ENCODE results near the gene FOXI2.

FOXI2 gene

DNA sequence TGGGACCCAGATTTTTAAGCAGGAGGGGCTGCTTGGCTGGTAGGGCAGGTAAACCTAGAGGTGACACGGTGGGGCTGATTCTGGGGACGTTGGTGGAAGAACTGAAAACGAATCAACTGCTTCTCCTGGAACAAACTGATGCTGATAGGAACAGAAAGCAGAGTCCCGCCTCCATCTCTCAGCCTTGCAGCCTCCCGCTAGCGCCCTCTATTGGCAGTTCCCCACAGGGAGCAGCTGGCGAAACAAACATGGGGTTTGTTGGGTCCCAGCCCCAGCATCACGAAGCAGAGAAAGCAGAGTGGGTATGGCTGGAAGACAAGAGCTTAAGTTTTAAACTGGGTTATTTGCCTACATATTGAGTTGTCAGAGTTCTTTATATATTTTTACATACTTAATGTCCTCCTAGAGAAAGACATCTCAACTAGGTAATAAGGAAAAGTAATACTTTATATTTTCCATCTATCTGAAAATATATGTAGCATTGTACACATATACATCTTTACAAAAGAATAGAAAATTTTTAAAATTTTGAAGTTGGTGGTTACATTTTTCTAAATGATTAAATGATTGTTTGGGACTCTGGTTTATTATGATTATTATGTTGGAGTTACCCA, 42.3 kb upstream of the FOXI2 start:
- H3K4me1 ChIP-seq (ENCODE audit: insufficient read depth, low read length, severe bottlenecking), result no peaks in the 10 kb centered on the region
- no peak overlapping the region for H3K9ac ChIP-seq (ENCODE audit: low read length)
- TF ChIP-seq, protein P1, sequence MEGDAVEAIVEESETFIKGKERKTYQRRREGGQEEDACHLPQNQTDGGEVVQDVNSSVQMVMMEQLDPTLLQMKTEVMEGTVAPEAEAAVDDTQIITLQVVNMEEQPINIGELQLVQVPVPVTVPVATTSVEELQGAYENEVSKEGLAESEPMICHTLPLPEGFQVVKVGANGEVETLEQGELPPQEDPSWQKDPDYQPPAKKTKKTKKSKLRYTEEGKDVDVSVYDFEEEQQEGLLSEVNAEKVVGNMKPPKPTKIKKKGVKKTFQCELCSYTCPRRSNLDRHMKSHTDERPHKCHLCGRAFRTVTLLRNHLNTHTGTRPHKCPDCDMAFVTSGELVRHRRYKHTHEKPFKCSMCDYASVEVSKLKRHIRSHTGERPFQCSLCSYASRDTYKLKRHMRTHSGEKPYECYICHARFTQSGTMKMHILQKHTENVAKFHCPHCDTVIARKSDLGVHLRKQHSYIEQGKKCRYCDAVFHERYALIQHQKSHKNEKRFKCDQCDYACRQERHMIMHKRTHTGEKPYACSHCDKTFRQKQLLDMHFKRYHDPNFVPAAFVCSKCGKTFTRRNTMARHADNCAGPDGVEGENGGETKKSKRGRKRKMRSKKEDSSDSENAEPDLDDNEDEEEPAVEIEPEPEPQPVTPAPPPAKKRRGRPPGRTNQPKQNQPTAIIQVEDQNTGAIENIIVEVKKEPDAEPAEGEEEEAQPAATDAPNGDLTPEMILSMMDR (IDR thresholded peaks at IDR 0.05; ENCODE audit: low read length), result peak; percentile 71
- TF ChIP-seq EZH2 (IDR thresholded peaks at IDR 0.05; ENCODE audit: borderline replicate concordance, low read length), result no peak
- H2AFZ ChIP-seq (ENCODE audit: low read length), result no peak overlapping the region
- H3K4me2 ChIP-seq (ENCODE audit: low read length), result no peak overlapping the region
- H3K9me2 ChIP-seq (ENCODE audit: low read depth, low read length), result no peaks in the 10 kb centered on the region
- no peaks in the 10 kb centered on the region for H4K20me1 ChIP-seq (ENCODE audit: insufficient read depth, low read length)
- H3K79me2 ChIP-seq (ENCODE audit: insufficient read depth, low read length), result no peaks in the 10 kb centered on the region
- H3K36me3 ChIP-seq (ENCODE audit: insufficient read depth, low read length), result no peaks in the 10 kb centered on the region
- no peaks in the 10 kb centered on the region for H3F3A ChIP-seq (ENCODE audit: insufficient read depth, low read length)
- no peaks in the 10 kb centered on the region for H3K9me3 ChIP-seq (ENCODE audit: low read length)
- no peaks in the 10 kb centered on the region for H3K27me3 ChIP-seq (ENCODE audit: insufficient read depth, low read length)
- H3K27ac ChIP-seq (ENCODE audit: low read depth, low read length, poor library complexity, severe bottlenecking), result no peak overlapping the region
- no peak overlapping the region for H3K4me3 ChIP-seq (ENCODE audit: low read depth, low read length, poor library complexity, severe bottlenecking)

DNA sequence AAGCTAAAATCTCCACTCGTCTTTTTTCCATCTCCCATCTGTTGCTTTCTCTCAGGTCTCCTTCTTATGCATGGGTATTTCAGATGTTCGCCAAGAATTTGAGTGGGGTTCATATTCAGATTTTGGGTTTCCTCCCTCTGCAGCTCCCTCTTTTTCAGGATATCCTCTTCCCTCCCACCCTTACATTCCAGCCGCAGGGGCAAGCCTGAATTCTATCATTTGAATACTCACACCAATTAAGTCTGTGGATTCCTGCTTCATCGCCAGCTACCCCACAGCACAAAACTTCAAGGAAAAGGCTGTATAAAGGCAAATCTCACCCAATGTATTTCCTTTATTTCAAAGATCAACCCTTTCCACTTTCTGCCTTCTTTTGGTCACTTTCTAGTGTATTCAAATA, 41.6 kb upstream of the FOXI2 start:
- H3K9me3 ChIP-seq (ENCODE audit: low read length), result no peaks in the 10 kb centered on the region
- H3K9ac ChIP-seq (ENCODE audit: low read length), result no peak overlapping the region
- H3K9me2 ChIP-seq (ENCODE audit: low read depth, low read length), result no peaks in the 10 kb centered on the region
- no peak overlapping the region for H3K4me2 ChIP-seq (ENCODE audit: low read length)
- no peaks in the 10 kb centered on the region for H3K36me3 ChIP-seq (ENCODE audit: insufficient read depth, low read length)
- TF ChIP-seq, protein P1 (IDR thresholded peaks at IDR 0.05; ENCODE audit: low read length), result no peak
- TF ChIP-seq EZH2 (IDR thresholded peaks at IDR 0.05; ENCODE audit: borderline replicate concordance, low read length), result no peak
- no peak overlapping the region for H3K4me3 ChIP-seq (ENCODE audit: low read depth, low read length, poor library complexity, severe bottlenecking)
- no peaks in the 10 kb centered on the region for H3K4me1 ChIP-seq (ENCODE audit: insufficient read depth, low read length, severe bottlenecking)
- no peak overlapping the region for H2AFZ ChIP-seq (ENCODE audit: low read length)
- H3K27ac ChIP-seq (ENCODE audit: low read depth, low read length, poor library complexity, severe bottlenecking), result no peak overlapping the region
- no peaks in the 10 kb centered on the region for H3K27me3 ChIP-seq (ENCODE audit: insufficient read depth, low read length)
- H3F3A ChIP-seq (ENCODE audit: insufficient read depth, low read length), result no peaks in the 10 kb centered on the region
- no peaks in the 10 kb centered on the region for H3K79me2 ChIP-seq (ENCODE audit: insufficient read depth, low read length)
- H4K20me1 ChIP-seq (ENCODE audit: insufficient read depth, low read length), result no peaks in the 10 kb centered on the region

DNA sequence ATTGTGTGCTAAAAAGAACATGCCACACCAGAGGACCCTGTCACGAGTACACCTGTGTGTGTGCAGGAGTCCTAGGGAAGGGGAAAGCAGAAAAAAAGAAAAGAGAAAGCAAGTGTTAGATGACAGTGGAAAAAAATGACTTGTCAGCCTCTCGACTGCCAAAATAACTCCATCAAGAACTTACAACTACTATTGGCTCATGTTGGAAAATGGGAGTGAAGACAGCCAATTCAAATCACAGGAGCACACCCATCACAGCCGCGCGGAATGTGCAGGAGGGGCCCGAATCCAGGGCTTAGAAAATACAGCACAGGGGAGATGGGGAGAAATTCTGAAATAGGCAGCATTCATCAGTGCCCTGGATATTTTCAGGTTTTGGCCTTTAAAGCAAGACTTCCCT, 38.1 kb upstream of the FOXI2 start:
- no peaks in the 10 kb centered on the region for H3K9me3 ChIP-seq (ENCODE audit: low read length)
- no peak overlapping the region for H2AFZ ChIP-seq (ENCODE audit: low read length)
- H3K27ac ChIP-seq (ENCODE audit: low read depth, low read length, poor library complexity, severe bottlenecking), result no peak overlapping the region
- TF ChIP-seq EZH2 (IDR thresholded peaks at IDR 0.05; ENCODE audit: borderline replicate concordance, low read length), result no peak
- TF ChIP-seq, protein P1 (IDR thresholded peaks at IDR 0.05; ENCODE audit: low read length), result no peak
- no peaks in the 10 kb centered on the region for H3K27me3 ChIP-seq (ENCODE audit: insufficient read depth, low read length)
- H3K4me3 ChIP-seq (ENCODE audit: low read depth, low read length, poor library complexity, severe bottlenecking), result no peak overlapping the region
- H3K4me1 ChIP-seq (ENCODE audit: insufficient read depth, low read length, severe bottlenecking), result no peaks in the 10 kb centered on the region
- H3K79me2 ChIP-seq (ENCODE audit: insufficient read depth, low read length), result no peaks in the 10 kb centered on the region
- H4K20me1 ChIP-seq (ENCODE audit: insufficient read depth, low read length), result no peaks in the 10 kb centered on the region
- H3K4me2 ChIP-seq (ENCODE audit: low read length), result no peak overlapping the region
- H3K9me2 ChIP-seq (ENCODE audit: low read depth, low read length), result no peaks in the 10 kb centered on the region
- H3K9ac ChIP-seq (ENCODE audit: low read length), result no peak overlapping the region
- H3F3A ChIP-seq (ENCODE audit: insufficient read depth, low read length), result no peaks in the 10 kb centered on the region
- H3K36me3 ChIP-seq (ENCODE audit: insufficient read depth, low read length), result no peaks in the 10 kb centered on the region

Data from OCI-LY1 (cell line).